Activated CD4-positive, alpha-beta T cell treated with anti-CD3 and anti-CD28 coated beads for 36 hours (primary cell): ENCODE measurements around the gene C19orf12. TPM values are rescaled to one million over a fixed set of nuclear protein-coding genes. Genes with fewer than 3 reads are reported as not detected.

Source experiments
- ATAC-seq: fragments of 200-7000 bp; cut with Tn5 transposase; one replicate; pipeline ENCODE4 v1.10.0; 2021; ENCODE audit warnings: mild to moderate bottlenecking, moderate library complexity
- CTCF ChIA-PET: fragments of 350-600 bp; sonication (Branson Sonifier 250); formaldehyde crosslinking; loops from one replicate; lab custom pipeline; 2021; ENCODE audit warnings: antibody characterized with exemption; lab: Charles Lee
- POLR2A ChIA-PET: fragments of 350-600 bp; sonication (Branson Sonifier 250); formaldehyde crosslinking; loops from one replicate; lab custom pipeline; 2021; ENCODE audit warnings: antibody characterized with exemption, inconsistent platforms; lab: Charles Lee
- DNase-seq: peaks from one replicate; pipeline ENCODE4 v3.0.0-alpha.2; 2020
- H3K27ac Mint-ChIP-seq: one replicate; pipeline ENCODE4 v1.8.0; 2021; ENCODE audit warnings: mixed read lengths
- H3K27me3 Mint-ChIP-seq: one replicate; pipeline ENCODE4 v1.8.0; 2021; ENCODE audit warnings: mixed read lengths
- H3K36me3 Mint-ChIP-seq: one replicate; pipeline ENCODE4 v1.8.0; 2021; ENCODE audit warnings: low read depth, mixed read lengths
- H3K4me1 Mint-ChIP-seq: one replicate; pipeline ENCODE4 v1.8.0; 2021; ENCODE audit warnings: mixed read lengths
- H3K4me3 Mint-ChIP-seq: one replicate; pipeline ENCODE4 v1.8.0; 2021; ENCODE audit warnings: mild to moderate bottlenecking, moderate library complexity, mixed read lengths
- H3K9me3 Mint-ChIP-seq: one replicate; pipeline ENCODE4 v1.8.0; 2021; ENCODE audit warnings: low read depth, mixed read lengths
- intact Hi-C, 2 experiments: fragments of 100-400 bp; cut with DNase I in 1 of 2; cut with micrococcal nuclease in 1 of 2; formaldehyde crosslinking; loops; one replicate each; pipeline versions ENCODE4 v1.14.2 to v1.15.1; 2022 to 2024; cut with DNase I, micrococcal nuclease
- total RNA-seq, 2 experiments: library from RNA; stranded (reverse); gene quantifications; one replicate each; pipeline ENCODE4 v1.2.3, GENCODE V29; 2021

Gene C19orf12
- total RNA-seq, 2 experiments from 2014 or later = 26.7 to 35.7 TPM

- Mint-ChIP-seq H3K27ac (peak overlapping the region; percentile 96), H3K27me3 (no peaks in the 10 kb centered on the region), H3K4me3 (peak overlapping the region; percentile 87), H3K9me3 (no peaks in the 10 kb centered on the region), H3K4me1 (peaks cover 76% of the 10 kb centered on the region), H3K36me3 (peaks cover 50% of the 10 kb centered on the region)
- DNase-seq (peak; percentile 48), ATAC-seq (no peak)
- intact Hi-C loops = loop anchor here in 1 of 2 experiments (1.0 to 10.0 kb wide), 3 partner anchors 47 to 1546 kb away; partner anchors contain the start of gene UQCRFS1
- ChIA-PET POLR2A (interaction anchor here (2.0 kb wide), 1 partner anchor 63 kb away, joined by 8 read pairs; the partner anchor contains the start of gene POP4), CTCF (interaction anchor here (0.6 to 5.2 kb wide), 11 partner anchors 9 to 179 kb away, joined by 3 to 55 read pairs (median 5); partner anchors contain the start of genes C19orf12 and POP4)
Measured at GRCh38 chr19:29668746-29669609, 46.1 kb downstream of the C19orf12 start.

DNA sequence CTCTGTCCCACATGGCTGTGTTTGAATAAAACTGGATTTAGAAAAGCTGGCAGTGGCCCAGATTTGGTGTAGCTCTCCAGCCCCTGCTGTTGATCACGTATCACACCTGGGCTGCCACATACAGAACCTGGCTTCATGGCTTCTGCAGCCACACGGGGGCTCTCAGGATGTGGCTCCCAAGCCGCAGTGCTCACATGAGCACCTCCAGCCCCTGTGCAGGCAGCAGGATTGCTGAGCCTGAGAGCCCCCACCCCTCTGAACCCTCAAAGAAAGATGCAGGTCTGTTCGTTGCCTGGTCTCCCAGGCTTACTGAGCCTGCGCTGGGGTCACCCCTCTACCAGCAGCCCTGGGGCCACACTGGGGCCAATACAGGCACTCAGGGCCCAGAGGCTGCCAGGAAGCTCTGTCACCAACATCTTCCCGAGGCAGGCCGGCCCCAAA lies 47.1 kb downstream of the C19orf12 start:
- POLR2A ChIA-PET = interaction anchor here (2.0 kb wide), 1 partner anchor 62 kb away, joined by 8 read pairs; the partner anchor contains the start of gene POP4
- intact Hi-C loops = loop anchor here (1.0 to 10.0 kb wide), 4 partner anchors 13 to 1547 kb away; partner anchors contain the start of gene UQCRFS1 (in 1 of the 2)
- no peaks in the 10 kb centered on the region for H3K27me3 Mint-ChIP-seq
- CTCF ChIA-PET = interaction anchor here (0.6 to 5.2 kb wide), 14 partner anchors 10 to 459 kb away, joined by 3 to 55 read pairs (median 4); partner anchors contain the start of genes C19orf12 and POP4
- no peaks in the 10 kb centered on the region for H3K9me3 Mint-ChIP-seq
- DNase-seq (peak; percentile 80), ATAC-seq (peak; percentile 32)
- H3K4me1 Mint-ChIP-seq = peaks cover 76% of the 10 kb centered on the region
- peak overlapping the region; percentile 96 for H3K27ac Mint-ChIP-seq
- peak overlapping the region; percentile 87 for H3K4me3 Mint-ChIP-seq
- H3K36me3 Mint-ChIP-seq = peaks cover 41% of the 10 kb centered on the region

DNA sequence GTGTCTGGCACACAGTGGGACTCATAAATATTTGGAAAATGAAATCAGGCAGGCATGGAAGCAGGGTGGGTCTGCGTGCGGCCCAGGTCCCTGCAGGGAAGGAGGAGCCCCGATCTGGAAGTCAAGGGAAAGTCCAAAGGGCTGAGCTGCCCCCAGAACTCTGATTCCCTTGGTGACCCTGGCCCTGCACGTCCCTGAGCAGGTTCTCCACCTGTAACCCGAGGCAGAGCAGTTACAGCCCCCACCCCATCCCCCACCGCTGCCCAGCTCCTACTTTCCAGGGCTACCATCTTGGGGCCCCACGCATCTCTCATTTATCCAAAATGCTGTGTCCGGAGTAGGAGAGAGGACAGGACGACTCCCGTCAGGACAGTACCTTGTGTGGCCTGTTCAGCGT lies 47.7 kb downstream of the C19orf12 start:
- ATAC-seq (no peak), DNase-seq (peak; percentile 29)
- H3K9me3 Mint-ChIP-seq = no peaks in the 10 kb centered on the region
- POLR2A ChIA-PET = no interaction called here
- peak overlapping the region; percentile 96 for H3K27ac Mint-ChIP-seq
- intact Hi-C loops = loop anchor here (2.0 to 10.0 kb wide), 3 partner anchors 13 to 1547 kb away; partner anchors contain the start of gene UQCRFS1 (in 1 of the 2)
- CTCF ChIA-PET = interaction anchor here (1.0 to 5.2 kb wide), 10 partner anchors 11 to 84 kb away, joined by 3 to 55 read pairs (median 12); partner anchors contain the start of genes C19orf12 and POP4
- H3K36me3 Mint-ChIP-seq = peaks cover 37% of the 10 kb centered on the region
- no peaks in the 10 kb centered on the region for H3K27me3 Mint-ChIP-seq
- peak overlapping the region; percentile 87 for H3K4me3 Mint-ChIP-seq
- peaks cover 76% of the 10 kb centered on the region for H3K4me1 Mint-ChIP-seq

DNA sequence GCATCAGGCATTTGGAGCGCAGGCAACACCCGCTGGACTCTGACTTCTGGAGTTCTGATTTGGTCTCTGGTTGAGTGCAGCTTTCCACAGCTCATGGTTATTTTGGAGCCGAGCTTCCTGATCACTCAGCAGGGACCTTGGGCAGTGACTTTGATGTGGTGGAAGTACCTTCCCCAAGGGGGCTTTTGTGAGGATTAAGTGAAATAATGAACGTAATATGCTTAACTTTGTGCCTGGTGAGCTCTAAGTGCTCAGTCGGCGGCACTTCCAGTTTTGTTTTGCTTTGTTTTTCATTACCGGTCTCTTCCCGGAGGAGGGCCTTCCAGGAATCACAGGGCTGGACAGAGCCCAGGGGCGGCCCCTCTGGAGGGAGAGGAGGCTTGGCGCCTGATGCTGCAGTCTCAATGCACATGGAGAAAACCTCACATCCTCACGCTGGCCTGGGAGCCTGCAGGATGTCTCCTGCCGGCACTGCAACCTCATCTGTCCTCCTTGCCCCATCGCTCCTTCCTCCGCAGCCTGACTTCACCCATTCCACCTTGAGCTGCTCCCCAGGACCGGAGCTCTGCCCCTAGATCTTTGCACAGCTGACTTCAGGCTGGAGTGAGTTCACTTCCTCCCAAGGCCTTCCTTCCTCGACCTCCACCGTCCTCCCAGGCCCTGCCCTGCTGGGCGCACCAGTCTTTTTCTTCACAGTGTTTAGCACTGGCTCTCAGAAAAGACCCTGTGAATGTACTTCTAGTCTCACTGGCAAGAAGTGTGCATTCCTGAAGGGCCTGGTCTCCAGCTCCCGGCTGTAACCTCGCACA lies 48.3 kb downstream of the C19orf12 start:
- peak overlapping the region; percentile 87 for H3K4me3 Mint-ChIP-seq
- ATAC-seq (no peak), DNase-seq (peak; percentile 56)
- CTCF ChIA-PET = interaction anchor here (0.8 to 5.2 kb wide), 10 partner anchors 11 to 72 kb away, joined by 3 to 55 read pairs (median 12); partner anchors contain the start of genes C19orf12 and POP4
- POLR2A ChIA-PET = interaction anchor here (0.6 to 1.2 kb wide), 2 partner anchors 40 to 60 kb away, joined by 3 to 5 read pairs; partner anchors contain the start of gene POP4
- peaks cover 34% of the 10 kb centered on the region for H3K36me3 Mint-ChIP-seq
- no peaks in the 10 kb centered on the region for H3K9me3 Mint-ChIP-seq
- intact Hi-C loops = loop anchor here (1.0 to 10.0 kb wide), 4 partner anchors 14 to 1548 kb away; partner anchors contain the start of gene UQCRFS1 (in 1 of the 2)
- peak overlapping the region; percentile 96 for H3K27ac Mint-ChIP-seq
- H3K27me3 Mint-ChIP-seq = no peaks in the 10 kb centered on the region
- peaks cover 75% of the 10 kb centered on the region for H3K4me1 Mint-ChIP-seq

DNA sequence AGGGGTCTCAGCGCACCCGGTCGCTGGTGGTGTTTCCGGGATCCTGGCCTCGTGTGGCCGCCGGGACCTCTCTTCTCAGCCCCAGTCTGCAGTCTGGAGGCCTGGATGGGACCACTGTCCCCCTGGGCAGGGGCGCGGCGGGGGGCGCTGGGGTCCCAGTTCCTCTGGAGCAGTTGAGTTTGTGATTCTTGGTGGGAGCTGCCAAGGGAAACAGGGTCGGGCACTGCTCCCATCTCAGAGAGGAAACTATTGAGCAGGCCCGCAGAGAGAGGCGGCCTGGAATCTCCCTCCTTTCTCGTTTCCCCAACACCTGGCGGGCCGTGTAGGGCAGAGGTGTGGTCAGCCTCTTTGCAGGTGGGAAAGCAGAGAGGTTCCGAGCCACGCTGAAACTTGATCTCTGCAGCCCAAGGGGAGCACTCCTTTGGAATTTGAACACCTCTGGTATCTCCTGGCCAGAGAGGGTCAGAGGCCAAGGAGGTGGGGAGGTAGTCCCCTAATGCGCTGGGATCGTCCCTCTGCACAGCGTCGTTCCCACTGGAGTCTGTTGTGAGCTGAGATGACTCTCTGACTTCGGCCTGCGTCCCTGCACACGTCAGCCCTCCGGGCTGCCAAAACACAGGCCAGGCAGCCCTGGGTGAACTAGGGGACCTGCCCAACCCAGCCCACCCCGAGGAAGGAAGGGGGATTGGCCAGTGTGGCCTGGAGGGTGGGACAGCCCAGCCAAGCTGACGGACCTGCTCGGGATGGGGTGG lies 49.1 kb downstream of the C19orf12 start:
- peak overlapping the region; percentile 87 for H3K4me3 Mint-ChIP-seq
- peaks cover 28% of the 10 kb centered on the region for H3K36me3 Mint-ChIP-seq
- H3K4me1 Mint-ChIP-seq = peaks cover 73% of the 10 kb centered on the region
- ATAC-seq (no peak), DNase-seq (peak; percentile 46)
- intact Hi-C loops = loop anchor here (1.0 to 10.0 kb wide), 13 partner anchors 14 to 1549 kb away; partner anchors contain the start of genes C19orf12 (in 1 of the 2), POP4 (in 1 of the 2), UQCRFS1 (in 1 of the 2) and URI1 (in 1 of the 2)
- POLR2A ChIA-PET = interaction anchor here (0.9 to 1.4 kb wide), 4 partner anchors 46 to 60 kb away, joined by 4 to 7 read pairs (median 6); partner anchors contain the start of genes C19orf12 and POP4
- no peaks in the 10 kb centered on the region for H3K27me3 Mint-ChIP-seq
- H3K9me3 Mint-ChIP-seq = no peaks in the 10 kb centered on the region
- peak overlapping the region; percentile 96 for H3K27ac Mint-ChIP-seq
- CTCF ChIA-PET = interaction anchor here (0.8 to 5.2 kb wide), 12 partner anchors 9 to 64 kb away, joined by 3 to 55 read pairs (median 7); partner anchors contain the start of genes C19orf12 and POP4

DNA sequence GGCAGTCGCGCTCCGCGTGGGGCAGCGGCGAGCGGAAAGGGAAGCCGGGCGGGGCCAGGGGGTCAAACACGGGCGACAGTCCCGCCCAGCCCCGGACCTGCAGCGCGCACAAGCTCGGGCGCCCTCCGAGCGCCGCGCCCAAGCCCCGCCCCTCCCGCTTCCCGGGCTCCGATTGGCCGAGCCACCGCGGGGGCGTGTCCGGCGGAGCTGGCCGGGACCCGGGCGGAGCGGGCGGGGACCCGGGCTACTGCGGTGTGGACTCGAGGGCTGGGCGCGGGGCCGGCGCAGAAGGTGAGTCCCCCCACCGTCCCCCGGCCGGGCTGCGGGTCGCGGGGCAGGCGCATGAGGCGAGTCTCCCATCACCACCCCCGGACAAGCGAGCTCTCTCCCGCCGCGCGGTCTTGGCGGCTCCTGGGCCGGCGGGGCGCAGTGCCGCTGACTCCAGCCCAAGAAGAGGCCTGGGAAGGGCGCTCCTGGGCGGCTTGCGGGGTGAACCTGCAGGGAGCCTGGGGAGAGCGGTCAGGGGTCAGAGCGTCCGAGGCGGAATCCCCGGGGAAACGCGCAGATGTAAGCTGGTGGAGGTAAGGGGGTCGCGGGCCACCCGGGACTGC lies 49.7 kb downstream of the C19orf12 start, which contains the start of gene PLEKHF1:
Gene PLEKHF1 (plus strand): TSS at position 247 of the 611 bp plus-strand sequence. CDS start 8,379 bp downstream, outside the sequence.
- ATAC-seq (peak; percentile 76), DNase-seq (peak; percentile 92)
- ChIA-PET CTCF (interaction anchor here (0.6 to 5.2 kb wide), 9 partner anchors 10 to 59 kb away, joined by 3 to 55 read pairs (median 5); partner anchors contain the start of genes C19orf12 and POP4), POLR2A (interaction anchor here (0.9 to 1.4 kb wide), 3 partner anchors 46 to 59 kb away, joined by 4 to 7 read pairs (median 6); partner anchors contain the start of genes C19orf12 and POP4)
- H3K27ac Mint-ChIP-seq = peak within 1 kb of the TSS; percentile 96
- peaks cover 22% of the 10 kb centered on the region for H3K36me3 Mint-ChIP-seq
- peak within 1 kb of the TSS; percentile 87 for H3K4me3 Mint-ChIP-seq
- H3K4me1 Mint-ChIP-seq = peaks cover 71% of the 10 kb centered on the region
- no peaks in the 10 kb centered on the region for H3K27me3 Mint-ChIP-seq
- no peaks in the 10 kb centered on the region for H3K9me3 Mint-ChIP-seq
- intact Hi-C loops = loop anchor here (1.0 to 10.0 kb wide), 11 partner anchors 15 to 1549 kb away; partner anchors contain the start of genes C19orf12 (in 1 of the 2), POP4 (in 1 of the 2), UQCRFS1 (in 1 of the 2) and URI1 (in 1 of the 2)

DNA sequence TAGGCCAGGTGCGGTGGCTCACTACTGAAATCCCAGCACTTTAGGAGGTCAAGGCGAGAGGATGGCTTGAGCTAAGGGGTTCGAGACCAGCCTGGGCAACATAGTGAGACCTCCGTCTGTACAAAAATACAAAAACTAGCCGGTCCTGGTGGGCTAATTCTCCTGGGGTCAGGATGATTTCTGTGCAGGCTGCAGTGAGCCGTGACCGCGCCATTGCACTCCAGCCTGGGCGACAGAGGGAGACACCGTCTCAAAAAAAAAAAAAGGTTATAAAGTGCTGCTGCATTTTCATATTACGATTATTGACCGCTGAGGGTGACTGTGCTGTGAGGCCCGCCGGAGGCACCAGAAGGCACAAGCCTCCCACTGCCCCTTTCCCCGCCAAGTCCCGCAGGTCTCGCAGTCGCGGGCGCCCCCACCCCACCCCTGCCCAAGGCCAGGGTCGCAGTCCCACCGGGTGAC lies 50.3 kb downstream of the C19orf12 start:
- peak overlapping the region; percentile 28 for H3K27ac Mint-ChIP-seq
- no peaks in the 10 kb centered on the region for H3K27me3 Mint-ChIP-seq
- peaks cover 70% of the 10 kb centered on the region for H3K4me1 Mint-ChIP-seq
- intact Hi-C loops = loop anchor here (1.0 to 10.0 kb wide), 11 partner anchors 16 to 1550 kb away; partner anchors contain the start of genes C19orf12 (in 1 of the 2), POP4 (in 1 of the 2), UQCRFS1 (in 1 of the 2) and URI1 (in 1 of the 2)
- H3K4me3 Mint-ChIP-seq = peak overlapping the region; percentile 72
- peak; percentile 9 for ATAC-seq
- POLR2A ChIA-PET = interaction anchor here (0.7 to 1.4 kb wide), 4 partner anchors 45 to 140 kb away, joined by 4 to 7 read pairs (median 5); partner anchors contain the start of genes C19orf12 and POP4
- H3K9me3 Mint-ChIP-seq = no peaks in the 10 kb centered on the region
- CTCF ChIA-PET = interaction anchor here (0.6 to 5.2 kb wide), 10 partner anchors 8 to 58 kb away, joined by 3 to 55 read pairs (median 7); partner anchors contain the start of genes C19orf12 and POP4
- H3K36me3 Mint-ChIP-seq = peaks cover 18% of the 10 kb centered on the region
- DNase-seq = no peak

DNA sequence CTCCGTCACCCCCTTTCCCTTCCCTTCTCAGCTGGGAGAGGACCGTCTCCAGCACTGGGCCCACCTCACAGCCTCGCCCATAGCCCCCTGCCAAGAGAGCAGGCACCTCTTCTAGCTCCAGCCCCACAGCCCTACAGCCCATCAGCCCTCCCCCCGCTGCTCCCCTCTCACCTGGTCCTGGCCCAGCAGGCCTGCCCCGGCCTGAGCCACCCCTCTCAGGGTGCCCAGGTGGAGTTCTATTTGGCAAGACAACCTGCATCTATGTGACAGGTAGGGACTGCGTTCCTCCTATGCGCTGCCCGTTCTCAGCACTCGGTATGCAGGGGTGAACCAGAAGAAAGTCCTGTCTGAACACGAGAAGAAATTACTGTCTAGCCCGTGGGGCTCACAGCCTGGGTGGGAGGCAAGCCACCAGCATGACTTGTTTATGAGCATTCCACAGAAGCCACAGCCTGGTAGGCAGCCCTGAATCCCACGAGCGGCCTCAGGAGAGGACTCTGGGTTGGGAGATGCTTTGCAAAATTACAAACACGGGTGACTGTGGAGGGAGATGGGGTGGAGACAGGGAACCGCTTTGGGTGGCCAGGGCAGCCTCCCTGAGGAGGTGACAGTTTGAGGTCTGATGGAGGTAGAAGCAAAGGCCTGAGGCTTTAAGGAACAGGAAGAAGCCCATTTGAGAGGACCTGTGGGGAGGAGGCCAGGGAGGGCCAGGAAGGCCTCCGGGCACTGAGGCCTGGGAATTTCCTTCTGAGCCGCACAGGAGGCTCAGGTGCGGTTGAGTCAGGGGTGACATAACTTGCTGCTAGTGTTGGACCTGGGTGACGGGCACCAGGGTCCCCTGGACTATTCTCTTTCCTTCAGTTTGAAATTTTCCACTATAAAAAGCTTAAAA lies 51.0 kb downstream of the C19orf12 start:
- intact Hi-C loops = loop anchor here (2.0 to 10.0 kb wide), 3 partner anchors 27 to 1551 kb away; no protein-coding TSS in a partner anchor
- no peaks in the 10 kb centered on the region for H3K27me3 Mint-ChIP-seq

More for the DNA sequence above, 51.0 kb downstream of the C19orf12 start:
- POLR2A ChIA-PET = interaction anchor here (0.7 to 1.4 kb wide), 2 partner anchors 58 to 140 kb away, joined by 4 to 7 read pairs; partner anchors contain the start of gene POP4
- Mint-ChIP-seq H3K9me3 (no peaks in the 10 kb centered on the region), H3K4me3 (peak overlapping the region; percentile 72), H3K36me3 (peaks cover 14% of the 10 kb centered on the region), H3K27ac (peak overlapping the region; percentile 28), H3K4me1 (peaks cover 63% of the 10 kb centered on the region)
- DNase-seq (peak; percentile 16), ATAC-seq (no peak)
- CTCF ChIA-PET = interaction anchor here (1.3 to 5.2 kb wide), 8 partner anchors 8 to 165 kb away, joined by 3 to 55 read pairs (median 14); partner anchors contain the start of genes C19orf12 and POP4
